GM12878 (cell line): Measurements from ENCODE around the gene ANKMY1. TPM values are rescaled to one million over a fixed set of nuclear protein-coding genes. Genes with fewer than 3 reads are reported as not detected.

Experiments used
- ATAC-seq: fragments of 200-7000 bp; cut with Tn5 transposase; 3 replicates; pipeline ENCODE4 v1.9.1; 2020; ENCODE audit warnings: mild to moderate bottlenecking, moderate library complexity
- BruUV-seq: library from RNA; stranded (reverse); fragments of 400-500 nt; replicated peaks from 2 replicates; lab custom pipeline; 2021; lab: Mats Ljungman, UMichigan
- CTCF ChIA-PET: fragments of 300-600 bp; sonication (Branson Sonifier 250); formaldehyde crosslinking; extraction: SDS; loops from one replicate; lab custom pipeline; 2021; ENCODE audit warnings: inconsistent platforms; lab: Yijun Ruan, JAX
- POLR2A ChIA-PET: fragments of 350-600 bp; formaldehyde crosslinking; extraction: SDS; loops from one replicate; lab custom pipeline; 2021; ENCODE audit warnings: inconsistent platforms; lab: Charles Lee
- RAD21 ChIA-PET: fragments of 300-600 bp; sonication (Branson Sonifier 250); formaldehyde crosslinking; loops from one replicate; lab custom pipeline; 2023; ENCODE audit warnings: antibody characterized with exemption; ENCODE audit not compliant: unreplicated experiment; lab: Charles Lee
- SMC1A ChIA-PET: fragments of 300-600 bp; sonication (Branson Sonifier 250); formaldehyde crosslinking; loops from one replicate; lab custom pipeline; 2023; ENCODE audit not compliant: unreplicated experiment, uncharacterized antibody; lab: Charles Lee
- DNase-seq: peaks from one replicate; pipeline ENCODE4 v3.0.0-alpha.2; 2011; ENCODE audit warnings: low read depth, low spot score
- FAIRE-seq: peaks from 3 replicates; lab custom pipeline; 2011; peaks lifted over from hg19 to GRCh38; lab: Jason Lieb, UNC
- H2AFZ ChIP-seq: 2 replicates; pipeline ENCODE4 v1.6.0; 2011; ENCODE audit warnings: low read depth, low read length, control low read depth; ENCODE audit not compliant: control insufficient read depth
- H3K27ac ChIP-seq: 2 replicates; pipeline ENCODE4 v1.5.1; 2011; ENCODE audit warnings: control low read depth; ENCODE audit not compliant: control insufficient read depth, insufficient read depth
- H3K27me3 ChIP-seq, 2 experiments: replicated peaks in 1 of 2; 2 replicates each; pipeline versions ENCODE4 v1.6.0 to v1.6.1; 2011; ENCODE audit warnings: low read length in 1 of 2; ENCODE audit not compliant: control insufficient read depth in 2 of 2, insufficient read depth in 2 of 2
- H3K36me3 ChIP-seq, 2 experiments: 2 replicates each; pipeline ENCODE4 v1.5.1; 2011; ENCODE audit warnings: low read length in 1 of 2; ENCODE audit not compliant: control insufficient read depth in 2 of 2, insufficient read depth in 2 of 2
- H3K4me1 ChIP-seq: 2 replicates; pipeline ENCODE4 v1.6.1; 2011; ENCODE audit warnings: mild to moderate bottlenecking, low read length, moderate library complexity, mixed read lengths; ENCODE audit not compliant: control insufficient read depth, insufficient read depth
- H3K4me2 ChIP-seq: 2 replicates; pipeline ENCODE4 v1.6.0; 2011; ENCODE audit warnings: control low read depth; ENCODE audit not compliant: control insufficient read depth, insufficient read depth
- H3K4me3 ChIP-seq: fragments of 200-600 bp; sonication (generic); 2 replicates; pipeline ENCODE4 v1.5.1; 2016
- H3K79me2 ChIP-seq: 2 replicates; pipeline ENCODE4 v1.6.0; 2011; ENCODE audit warnings: low read length; ENCODE audit not compliant: control insufficient read depth, insufficient read depth
- H3K9ac ChIP-seq: 2 replicates; pipeline ENCODE4 v1.8.0; 2011; ENCODE audit warnings: low read length, control low read depth, mixed read lengths; ENCODE audit not compliant: control insufficient read depth, insufficient read depth
- H3K9me3 ChIP-seq: replicated peaks from 3 replicates; pipeline ENCODE4 v1.5.1; 2011; ENCODE audit warnings: mild to moderate bottlenecking, low read length; ENCODE audit not compliant: control insufficient read depth, insufficient read depth
- H4K20me1 ChIP-seq: 2 replicates; pipeline ENCODE4 v1.6.0; 2011; ENCODE audit not compliant: control insufficient read depth, insufficient read depth
- BRCA1 ChIP-seq: IDR thresholded peaks from 2 replicates; pipeline ENCODE4 v1.6.1; 2011; ENCODE audit warnings: low read depth, low read length, improper control_type of control experiment
- CHD4 ChIP-seq: fragments of 200-600 bp; sonication (generic); IDR thresholded peaks from 2 replicates; pipeline ENCODE4 v1.6.1; 2016; ENCODE audit warnings: mild to moderate bottlenecking
- FOXM1 ChIP-seq: IDR thresholded peaks from 2 replicates; pipeline ENCODE4 v1.6.1; 2012; ENCODE audit warnings: low read depth, mild to moderate bottlenecking, inconsistent platforms, low read length, moderate library complexity
- RAD51 ChIP-seq: fragments of 450-650 bp; IDR thresholded peaks from 2 replicates; pipeline ENCODE4 v1.6.1; 2016; ENCODE audit warnings: moderate library complexity, mild to moderate bottlenecking, inconsistent platforms
- RB1 ChIP-seq: fragments of 450-650 bp; formaldehyde crosslinking; IDR thresholded peaks from 2 replicates; pipeline ENCODE4 v1.6.1; 2017; ENCODE audit warnings: mild to moderate bottlenecking, borderline replicate concordance
- RBBP5 ChIP-seq: fragments of 200-600 bp; sonication (generic); conservative IDR thresholded peaks from 2 replicates; pipeline ENCODE4 v1.6.1; 2016
- SIN3A ChIP-seq: IDR thresholded peaks from 2 replicates; pipeline ENCODE4 v1.6.1; 2012; ENCODE audit warnings: low read depth, low read length, improper control_type of control experiment
- SMAD5 ChIP-seq: IDR thresholded peaks from 2 replicates; pipeline ENCODE4 v1.6.1; 2016; ENCODE audit warnings: antibody characterized with exemption, low read depth
- SP1 ChIP-seq: IDR thresholded peaks from one replicate; pipeline ENCODE4 v1.6.1; 2011; ENCODE audit warnings: low read depth, low read length
- SRF ChIP-seq, 2 experiments: IDR thresholded peaks; 2 replicates each; pipeline ENCODE4 v1.6.1; 2011; ENCODE audit warnings: low read depth in 2 of 2, low read length in 2 of 2, mild to moderate bottlenecking in 1 of 2, moderate library complexity in 1 of 2
- STAT1 ChIP-seq: fragments of 450-650 bp; conservative IDR thresholded peaks from 2 replicates; pipeline ENCODE4 v1.6.1; 2014; ENCODE audit warnings: antibody characterized with exemption, mild to moderate bottlenecking
- ZNF274 ChIP-seq: IDR thresholded peaks from one replicate; pipeline ENCODE4 v1.8.0; 2011; ENCODE audit not compliant: insufficient read length, insufficient read depth
- WGBS: methylation state at CpG from one replicate; pipeline ENCODE4 v1.1.6; 2016; ENCODE audit warnings: low lambda C conversion rate; ENCODE audit not compliant: insufficient replicate concordance, insufficient coverage; ENCODE audit errors: missing lambda C conversion rate; 5-methylcytosine and 5-hydroxymethylcytosine counted together
- in situ Hi-C: fragments of 300-500 bp; cut with MboI; formaldehyde crosslinking; loops from 9 replicates; pipeline ENCODE4 v1.14.3; 2018; ENCODE audit warnings: mixed read lengths
- intact Hi-C: fragments of 100-400 bp; cut with micrococcal nuclease; formaldehyde crosslinking; loops from one replicate; pipeline ENCODE4 v1.14.2; 2022; ENCODE audit not compliant: unreplicated experiment
- polyA plus RNA-seq, 11 experiments: library from polyadenylated mRNA; depleted of rRNA in 4 of 11; unstranded in 6 of 11; stranded (reverse) in 5 of 11; fragments of >200 nt; fragmentation: Nextera tagmentation in 4 of 11; fragmentation: Illumina TruSeq in 1 of 11; extraction: Ambion mirVana in 4 of 11; extraction: Trizol in 1 of 11; gene quantifications; 1 replicate in 1 of 11; 2 replicates in 10 of 11; pipeline versions ENCODE4 v1.2.1 to v1.2.3, GENCODE V29; 2011 to 2016; ENCODE audit warnings: inconsistent platforms in 2 of 11, missing spikeins in 2 of 11, low read depth in 1 of 11
- total RNA-seq, 4 experiments: library from RNA; depleted of rRNA in 3 of 4; stranded (reverse); fragments of >200 nt in 3 of 4; fragmentation: Illumina TruSeq in 1 of 4; extraction: Trizol in 1 of 4; gene quantifications; 2 replicates each; pipeline versions ENCODE4 v1.2.1 to v1.2.3, GENCODE V29; 2013 to 2021

The ANKMY1 gene
- total and polyA plus RNA-seq, 10 of the 15 experiments (the other 5 are each of a cell fraction or from before 2014, with no cell fraction given) = 1.1 to 15.3 (median 11.1) TPM

DNA sequence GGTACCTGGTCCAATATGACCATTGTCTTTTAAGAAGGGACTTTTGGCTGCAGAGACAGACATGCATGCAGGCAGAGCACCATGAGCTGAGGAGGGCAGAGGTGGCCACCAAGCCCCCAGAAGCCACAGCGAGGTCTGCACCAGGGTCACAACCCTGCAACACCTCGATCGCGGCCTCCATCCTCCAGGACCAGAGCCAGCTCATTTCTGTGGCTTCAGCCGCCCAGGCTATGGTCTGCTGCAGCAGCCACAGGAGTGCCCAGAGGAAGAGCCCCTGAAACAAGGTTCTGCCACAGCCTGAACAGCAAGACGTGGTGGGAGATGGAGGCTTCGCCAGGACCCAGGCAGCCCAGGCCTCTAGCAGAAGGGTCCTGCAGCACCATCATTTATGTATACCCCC is 53.9 kb downstream of the ANKMY1 start:
- H3K9me3 ChIP-seq = no peaks in the 10 kb centered on the region
- H3K4me1 ChIP-seq = no peaks in the 10 kb centered on the region
- no peaks in the 10 kb centered on the region for H4K20me1 ChIP-seq
- no peaks in the 10 kb centered on the region for H3K36me3 ChIP-seq
- no peak overlapping the region for H2AFZ ChIP-seq
- 92% methylated on average over 7 of the region's 7 CpGs for WGBS
- intact Hi-C loops (no loop called here), in situ Hi-C loops (loop anchor here (25.0 kb wide), 1 partner anchor 333 kb away; no protein-coding TSS in a partner anchor)
- CTCF ChIA-PET = interaction anchor here (1.7 kb wide), 1 partner anchor 10 kb away, joined by 5 read pairs; no protein-coding TSS in a partner anchor
- H3K9ac ChIP-seq = no peak overlapping the region
- no peaks in the 10 kb centered on the region for H3K79me2 ChIP-seq
- BruUV-seq = no TSS peak
- H3K4me3 ChIP-seq = no peak overlapping the region
- H3K4me2 ChIP-seq = no peak overlapping the region
- SMC1A ChIA-PET = no interaction called here
- no peak for FAIRE-seq
- RAD21 ChIA-PET = no interaction called here
- H3K27ac ChIP-seq = no peak overlapping the region
- H3K27me3 ChIP-seq = no peaks in the 10 kb centered on the region
- POLR2A ChIA-PET = no interaction called here
- TF ChIP-seq SRF (IDR thresholded peaks at IDR 0.05; ENCODE audit: low read depth in 2 of 2, low read length in 2 of 2) (no peak), ZNF274 (no peak), FOXM1 (no peak), RBBP5 (no peak), STAT1 (no peak), SMAD5 (no peak), RB1 (no peak), BRCA1 (no peak), RAD51 (no peak), SP1 (no peak), CHD4 (no peak), SIN3A (no peak)
- no peak for ATAC-seq
- DNase-seq = no peak
